OCI-LY3 (cell line): ENCODE results near the gene TCERG1L.

Experiments
- EZH2phosphoT487 ChIP-seq: fragments of 200-600 bp; shearing (Covaris generic); IDR thresholded peaks from 2 replicates; pipeline ENCODE4 v1.6.1; 2018; ENCODE audit warnings: antibody characterized with exemption, mixed run types, low read depth
- TF ChIP-seq, protein P1 (sequence below): fragments of 200-600, 300-600 bp; sonication (generic); IDR thresholded peaks from 2 replicates; pipeline ENCODE4 v1.5.1; 2014; ENCODE audit warnings: antibody characterized with exemption, low read length, low read depth

DNA sequence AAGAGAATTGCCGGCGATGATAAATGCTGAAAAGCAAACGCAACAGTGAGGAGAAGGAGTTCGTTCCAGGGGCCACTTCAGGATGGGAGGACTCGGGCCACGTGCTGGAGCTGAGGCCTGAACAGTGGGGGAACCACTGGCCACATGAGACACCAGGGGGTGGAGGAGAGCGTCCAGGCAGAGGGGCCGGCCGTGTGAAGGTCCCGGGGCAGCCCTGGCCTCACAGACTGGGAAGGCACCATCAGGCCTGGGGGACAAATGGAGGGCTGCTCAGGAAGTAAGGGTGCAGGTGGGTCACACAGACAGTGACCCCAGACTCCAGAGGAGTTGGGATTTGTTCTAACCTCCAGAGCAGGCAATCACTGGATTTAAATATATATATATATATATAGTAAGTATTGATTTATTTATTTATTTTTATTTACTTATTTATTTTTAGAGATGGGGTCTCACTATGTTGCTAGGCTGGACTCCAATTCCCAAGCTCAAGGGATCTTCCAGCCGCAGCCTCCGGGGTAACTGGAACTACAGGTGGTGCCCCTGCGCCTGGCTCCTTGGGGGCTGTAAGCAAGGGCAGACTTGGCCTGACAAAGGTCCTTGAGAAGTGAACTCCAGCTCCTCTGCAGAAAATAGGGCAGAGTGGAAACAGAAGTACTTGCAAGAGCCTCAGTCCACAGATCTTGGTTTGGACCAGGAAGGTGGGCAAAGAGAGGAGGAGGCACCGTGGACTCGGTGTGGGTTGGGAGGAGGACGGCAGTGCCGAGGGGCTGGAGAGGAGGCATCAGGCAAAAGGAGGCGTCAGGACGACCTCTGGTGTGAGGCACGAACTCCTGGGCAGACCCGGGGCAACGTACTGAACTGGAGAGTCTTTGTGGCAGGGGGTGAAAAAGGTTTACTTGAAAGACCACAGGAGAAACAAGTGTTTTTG is 57.3 kb downstream of the TCERG1L start:
- TF ChIP-seq, protein P1, sequence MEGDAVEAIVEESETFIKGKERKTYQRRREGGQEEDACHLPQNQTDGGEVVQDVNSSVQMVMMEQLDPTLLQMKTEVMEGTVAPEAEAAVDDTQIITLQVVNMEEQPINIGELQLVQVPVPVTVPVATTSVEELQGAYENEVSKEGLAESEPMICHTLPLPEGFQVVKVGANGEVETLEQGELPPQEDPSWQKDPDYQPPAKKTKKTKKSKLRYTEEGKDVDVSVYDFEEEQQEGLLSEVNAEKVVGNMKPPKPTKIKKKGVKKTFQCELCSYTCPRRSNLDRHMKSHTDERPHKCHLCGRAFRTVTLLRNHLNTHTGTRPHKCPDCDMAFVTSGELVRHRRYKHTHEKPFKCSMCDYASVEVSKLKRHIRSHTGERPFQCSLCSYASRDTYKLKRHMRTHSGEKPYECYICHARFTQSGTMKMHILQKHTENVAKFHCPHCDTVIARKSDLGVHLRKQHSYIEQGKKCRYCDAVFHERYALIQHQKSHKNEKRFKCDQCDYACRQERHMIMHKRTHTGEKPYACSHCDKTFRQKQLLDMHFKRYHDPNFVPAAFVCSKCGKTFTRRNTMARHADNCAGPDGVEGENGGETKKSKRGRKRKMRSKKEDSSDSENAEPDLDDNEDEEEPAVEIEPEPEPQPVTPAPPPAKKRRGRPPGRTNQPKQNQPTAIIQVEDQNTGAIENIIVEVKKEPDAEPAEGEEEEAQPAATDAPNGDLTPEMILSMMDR, result no peak
- no peak for TF ChIP-seq EZH2phosphoT487
